HEK293 (cell line): ENCODE data around the gene PPP2R3A.

ENCODE experiments used
- CTCF ChIP-seq: fragments of 450-650 bp; formaldehyde crosslinking; IDR thresholded peaks from 2 replicates; pipeline ENCODE4 v1.5.1; 2016; ENCODE audit warnings: missing biosample characterization, missing genetic modification characterization
- GLIS1 ChIP-seq: fragments of 450-650 bp; formaldehyde crosslinking; IDR thresholded peaks from 2 replicates; pipeline ENCODE4 v1.5.1; 2016; ENCODE audit warnings: missing biosample characterization, missing genetic modification characterization
- TCF7L2 ChIP-seq: IDR thresholded peaks from 2 replicates; pipeline ENCODE4 v1.6.1; 2011; ENCODE audit warnings: low read depth, mild to moderate bottlenecking, inconsistent platforms, low read length, moderate library complexity, borderline replicate concordance
- ZNF140 ChIP-seq: fragments of 450-650 bp; formaldehyde crosslinking; IDR thresholded peaks from 2 replicates; pipeline ENCODE4 v1.5.1; 2016; ENCODE audit warnings: missing biosample characterization, missing genetic modification characterization
- ZNF785 ChIP-seq: fragments of 450-650 bp; formaldehyde crosslinking; IDR thresholded peaks from 2 replicates; pipeline ENCODE4 v1.5.1; 2016; ENCODE audit warnings: missing biosample characterization, missing genetic modification characterization
- ZSCAN30 ChIP-seq: fragments of 450-650 bp; IDR thresholded peaks from 2 replicates; pipeline ENCODE4 v1.5.1; 2018; ENCODE audit warnings: missing biosample characterization, mild to moderate bottlenecking, missing genetic modification characterization, moderate library complexity

GRCh38 chr3:136152176-136152843 is 186.8 kb downstream of the PPP2R3A start:
- TF ChIP-seq ZNF785 (no peak), CTCF (tag by site-specific recombination) (no peak), ZSCAN30 (tag by site-specific recombination) (no peak), ZNF140 (no peak), TCF7L2 (no peak), GLIS1 (tag by site-specific recombination) (no peak)
